ENCODE data around the gene ADAMTS16.

GRCh38 chr5:5332287-5332686, 192.2 kb downstream of the ADAMTS16 start:
- TF ChIP-seq POLR2AphosphoS5 (IDR thresholded peaks at IDR 0.05; ENCODE audit: low read depth) (no peak), CTCF (conservative IDR thresholded peaks at IDR 0.05; ENCODE audit: low read depth in 2 of 2) (no peak), REST (IDR thresholded peaks at IDR 0.05; ENCODE audit: unreplicated experiment) (no peak), EZH2phosphoT487 (IDR thresholded peaks at IDR 0.05; ENCODE audit: unreplicated experiment) (no peak), EZH2 (IDR thresholded peaks at IDR 0.05; ENCODE audit: low read depth, unreplicated experiment) (no peak), CREB1 (CRISPR knock-in tag; IDR thresholded peaks at IDR 0.05; ENCODE audit: low read depth) (no peak), ZNF114 (CRISPR knock-in tag; IDR thresholded peaks at IDR 0.05) (no peak), JUNB (IDR thresholded peaks at IDR 0.05; ENCODE audit: unreplicated experiment) (no peak), ETS1 (IDR thresholded peaks at IDR 0.05) (no peak), STAT1 (IDR thresholded peaks at IDR 0.05; ENCODE audit: unreplicated experiment) (no peak)
